Body of pancreas (tissue), 4 donors: ENCODE results near the gene ETV3.

ENCODE experiments used
- POLR2A ChIP-seq, 3 donors: fragments of 450-650 bp; IDR thresholded peaks; one replicate each; pipeline ENCODE4 v1.6.1; 2016; ENCODE audit warnings: antibody characterized with exemption in 3 of 3, mild to moderate bottlenecking in 2 of 3
- TF ChIP-seq, protein P1 (sequence below), 7 experiments: fragments of 450-650 bp in 4 of 7; fragments of 200-600 bp in 3 of 7; sonication (generic) in 3 of 7; IDR thresholded peaks; one replicate each; pipeline ENCODE4 v1.5.1; 2016 to 2019; ENCODE audit warnings: antibody characterized with exemption in 7 of 7

- no peak for TF ChIP-seq POLR2A (IDR thresholded peaks at IDR 0.05)
- TF ChIP-seq, protein P1, sequence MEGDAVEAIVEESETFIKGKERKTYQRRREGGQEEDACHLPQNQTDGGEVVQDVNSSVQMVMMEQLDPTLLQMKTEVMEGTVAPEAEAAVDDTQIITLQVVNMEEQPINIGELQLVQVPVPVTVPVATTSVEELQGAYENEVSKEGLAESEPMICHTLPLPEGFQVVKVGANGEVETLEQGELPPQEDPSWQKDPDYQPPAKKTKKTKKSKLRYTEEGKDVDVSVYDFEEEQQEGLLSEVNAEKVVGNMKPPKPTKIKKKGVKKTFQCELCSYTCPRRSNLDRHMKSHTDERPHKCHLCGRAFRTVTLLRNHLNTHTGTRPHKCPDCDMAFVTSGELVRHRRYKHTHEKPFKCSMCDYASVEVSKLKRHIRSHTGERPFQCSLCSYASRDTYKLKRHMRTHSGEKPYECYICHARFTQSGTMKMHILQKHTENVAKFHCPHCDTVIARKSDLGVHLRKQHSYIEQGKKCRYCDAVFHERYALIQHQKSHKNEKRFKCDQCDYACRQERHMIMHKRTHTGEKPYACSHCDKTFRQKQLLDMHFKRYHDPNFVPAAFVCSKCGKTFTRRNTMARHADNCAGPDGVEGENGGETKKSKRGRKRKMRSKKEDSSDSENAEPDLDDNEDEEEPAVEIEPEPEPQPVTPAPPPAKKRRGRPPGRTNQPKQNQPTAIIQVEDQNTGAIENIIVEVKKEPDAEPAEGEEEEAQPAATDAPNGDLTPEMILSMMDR (IDR thresholded peaks at IDR 0.05): no peak
These were observed 20.8 kb upstream of the ETV3 start for GRCh38 chr1:157158967-157159366.
